Hepatocyte (in vitro differentiated cells): ENCODE measurements around the gene DCAF10.

Experiments used
- EZH2phosphoT487 ChIP-seq: fragments of 200-600 bp; sonication (generic); IDR thresholded peaks from one replicate; pipeline ENCODE4 v1.6.1; 2018; ENCODE audit warnings: antibody characterized with exemption, mild to moderate bottlenecking, low read depth, moderate library complexity; ENCODE audit not compliant: unreplicated experiment, severe bottlenecking
- TF ChIP-seq, protein P1 (sequence below): fragments of 200-600 bp; sonication (generic); IDR thresholded peaks from 2 replicates; pipeline ENCODE4 v1.5.1; 2016; ENCODE audit warnings: antibody characterized with exemption, mild to moderate bottlenecking; ENCODE audit not compliant: poor library complexity

GRCh38 chr9:37840560-37841194 is 40.1 kb downstream of the DCAF10 start:
- TF ChIP-seq, protein P1, sequence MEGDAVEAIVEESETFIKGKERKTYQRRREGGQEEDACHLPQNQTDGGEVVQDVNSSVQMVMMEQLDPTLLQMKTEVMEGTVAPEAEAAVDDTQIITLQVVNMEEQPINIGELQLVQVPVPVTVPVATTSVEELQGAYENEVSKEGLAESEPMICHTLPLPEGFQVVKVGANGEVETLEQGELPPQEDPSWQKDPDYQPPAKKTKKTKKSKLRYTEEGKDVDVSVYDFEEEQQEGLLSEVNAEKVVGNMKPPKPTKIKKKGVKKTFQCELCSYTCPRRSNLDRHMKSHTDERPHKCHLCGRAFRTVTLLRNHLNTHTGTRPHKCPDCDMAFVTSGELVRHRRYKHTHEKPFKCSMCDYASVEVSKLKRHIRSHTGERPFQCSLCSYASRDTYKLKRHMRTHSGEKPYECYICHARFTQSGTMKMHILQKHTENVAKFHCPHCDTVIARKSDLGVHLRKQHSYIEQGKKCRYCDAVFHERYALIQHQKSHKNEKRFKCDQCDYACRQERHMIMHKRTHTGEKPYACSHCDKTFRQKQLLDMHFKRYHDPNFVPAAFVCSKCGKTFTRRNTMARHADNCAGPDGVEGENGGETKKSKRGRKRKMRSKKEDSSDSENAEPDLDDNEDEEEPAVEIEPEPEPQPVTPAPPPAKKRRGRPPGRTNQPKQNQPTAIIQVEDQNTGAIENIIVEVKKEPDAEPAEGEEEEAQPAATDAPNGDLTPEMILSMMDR = no peak
- TF ChIP-seq EZH2phosphoT487 = no peak
